Stimulated activated CD8-positive, alpha-beta memory T cell treated with anti-CD3 and anti-CD28 coated beads, Interleukin-15, amount 100 ng/mL, for 48 hours (primary cell): Measurements from ENCODE around the gene TSPYL1.

Experiments used
- DNase-seq, 2 donors: peaks; one replicate each; pipeline ENCODE4 v3.0.0-alpha.2; 2020; ENCODE audit warnings: low read depth in 2 of 2

The TSPYL1 gene

GRCh38 chr6:116258520-116258919, 21.2 kb downstream of the TSPYL1 start:
- no peak for DNase-seq

GRCh38 chr6:116256694-116257093, 23.0 kb downstream of the TSPYL1 start:
- DNase-seq = no peak

- DNase-seq = no peak
Measured at GRCh38 chr6:116255246-116255800, 24.4 kb downstream of the TSPYL1 start.

GRCh38 chr6:116254297-116255056, 25.3 kb downstream of the TSPYL1 start:
- no peak for DNase-seq

- peak; percentile 80 to 83 for DNase-seq
Measured at GRCh38 chr6:116253505-116254296, 26.0 kb downstream of the TSPYL1 start, which contains the start of gene TSPYL4. TSPYL4 (minus strand) TSS chr6:116254075; CDS start chr6:116254008, 67 bp downstream.

- no peak for DNase-seq
Measured at GRCh38 chr6:116253188-116253504, 26.6 kb downstream of the TSPYL1 start.

GRCh38 chr6:116251568-116252384, 28.0 kb downstream of the TSPYL1 start:
- no peak for DNase-seq

- DNase-seq = no peak
Measured at GRCh38 chr6:116248577-116248976, 31.2 kb downstream of the TSPYL1 start.

- DNase-seq = no peak
Measured at GRCh38 chr6:116247285-116247684, 32.4 kb downstream of the TSPYL1 start.

GRCh38 chr6:116246089-116246488, 33.6 kb downstream of the TSPYL1 start:
- DNase-seq = no peak

GRCh38 chr6:116244284-116244683, 35.4 kb downstream of the TSPYL1 start:
- no peak for DNase-seq

GRCh38 chr6:116239856-116240255, 39.9 kb downstream of the TSPYL1 start:
- DNase-seq = no peak

- no peak for DNase-seq
Measured at GRCh38 chr6:116239256-116239655, 40.5 kb downstream of the TSPYL1 start.

- no peak for DNase-seq
Measured at GRCh38 chr6:116238083-116238482, 41.6 kb downstream of the TSPYL1 start.

GRCh38 chr6:116234689-116235088, 45.0 kb downstream of the TSPYL1 start:
- no peak for DNase-seq

GRCh38 chr6:116229287-116229913, 50.3 kb downstream of the TSPYL1 start:
- no peak for DNase-seq
